ENCODE results near the gene PEX11A. TPM values are rescaled to one million over a fixed set of nuclear protein-coding genes. Genes with fewer than 3 reads are reported as not detected.

The PEX11A gene
- total RNA-seq, 2 experiments from 2014 or later = 1.6 to 2.2 TPM

DNA sequence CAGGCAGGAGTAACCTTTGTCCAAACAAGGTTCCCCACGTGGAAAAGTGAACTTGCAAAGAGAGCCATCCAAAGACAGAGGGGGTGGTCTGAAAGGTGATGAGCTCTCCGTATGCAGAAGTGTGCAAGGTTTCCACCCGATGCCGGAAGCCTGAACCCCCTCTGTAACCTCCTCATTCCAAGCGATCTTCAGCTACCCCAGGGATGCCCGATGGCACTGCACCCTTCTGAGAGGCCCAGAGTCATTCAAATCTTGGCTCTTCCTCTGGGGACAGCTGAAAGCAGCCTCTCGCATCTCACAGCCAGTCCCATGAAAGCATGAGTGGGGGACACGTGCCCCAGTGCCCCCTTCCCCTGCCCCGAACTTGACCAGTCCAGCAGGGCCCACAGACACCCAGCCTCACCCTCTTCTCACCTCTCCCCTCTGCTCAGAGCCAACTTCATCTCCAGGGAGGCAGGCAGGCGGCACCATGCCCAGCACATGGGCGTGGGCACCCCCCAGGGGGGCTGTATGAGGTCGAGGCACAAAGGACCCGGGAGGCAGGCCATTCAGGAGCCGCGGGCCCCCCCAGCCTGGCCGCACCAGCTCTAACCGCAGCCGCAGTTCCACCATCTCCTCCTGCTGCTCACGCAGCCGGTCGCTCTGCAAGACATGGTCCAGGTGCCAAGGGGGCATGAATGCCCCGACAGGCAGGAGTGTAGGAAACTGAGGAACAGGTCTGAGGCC is 44.0 kb downstream of the PEX11A start:
- no peak for DNase-seq
- Mint-ChIP-seq H3K4me1 (no peaks in the 10 kb centered on the region), H3K36me3 (no peaks in the 10 kb centered on the region), H3K9me3 (ENCODE audit: low read depth) (no peaks in the 10 kb centered on the region), H3K27ac (no peak overlapping the region), H3K4me3 (no peak overlapping the region), H3K27me3 (no peaks in the 10 kb centered on the region)
- no peak for ATAC-seq
- CTCF ChIA-PET = interaction anchor here (0.7 to 0.9 kb wide), 3 partner anchors 12 to 72 kb away, joined by 3 read pairs; partner anchors contain the start of gene TICRR

DNA sequence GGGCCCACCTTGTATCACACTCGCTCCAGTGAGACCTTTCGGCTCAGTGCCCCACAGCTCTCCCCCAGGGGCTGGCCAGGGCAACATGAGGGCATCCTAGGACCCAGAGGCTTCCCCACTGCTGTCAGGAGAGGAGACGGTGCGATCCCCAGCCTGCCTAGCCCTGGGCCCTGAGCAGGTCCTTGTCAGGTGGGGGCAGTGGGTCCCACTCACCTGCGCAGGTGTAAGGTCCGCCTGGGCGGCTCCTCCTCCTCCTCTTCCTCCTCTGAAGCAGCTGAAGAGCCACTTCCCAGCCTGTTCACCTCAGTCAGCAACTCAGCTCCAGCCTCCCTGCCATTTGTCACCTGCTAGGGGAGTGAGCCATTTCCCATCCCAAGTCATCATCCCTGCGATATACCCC is 44.9 kb downstream of the PEX11A start:
- Mint-ChIP-seq H3K9me3 (ENCODE audit: low read depth) (no peaks in the 10 kb centered on the region), H3K4me1 (no peaks in the 10 kb centered on the region), H3K27ac (no peak overlapping the region), H3K36me3 (no peaks in the 10 kb centered on the region), H3K27me3 (no peaks in the 10 kb centered on the region), H3K4me3 (no peak overlapping the region)
- DNase-seq (no peak), ATAC-seq (no peak)
- CTCF ChIA-PET = interaction anchor here (0.7 to 0.9 kb wide), 3 partner anchors 12 to 71 kb away, joined by 3 read pairs; partner anchors contain the start of gene TICRR

DNA sequence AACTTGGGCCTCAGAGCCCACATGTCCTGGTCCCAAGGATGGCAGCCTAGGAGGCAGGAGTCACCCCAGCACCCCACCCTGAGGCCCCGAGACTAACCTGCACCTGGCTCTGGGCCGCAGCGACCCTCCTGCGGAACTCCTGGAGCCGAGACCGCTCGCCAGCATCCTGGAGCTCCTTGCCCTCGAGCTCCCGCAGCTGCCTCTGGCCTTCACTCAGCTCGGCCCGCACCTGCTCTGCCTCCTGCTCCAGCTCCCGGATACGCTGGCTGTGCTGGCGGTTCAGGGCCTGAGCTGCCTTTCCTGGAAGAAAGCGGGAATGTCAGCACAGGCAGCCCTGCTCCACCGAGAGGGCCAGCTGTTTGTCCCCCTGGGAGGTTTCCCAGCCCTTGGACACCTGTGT is 48.4 kb downstream of the PEX11A start:
- Mint-ChIP-seq H3K36me3 (no peaks in the 10 kb centered on the region), H3K9me3 (ENCODE audit: low read depth) (no peaks in the 10 kb centered on the region), H3K27me3 (no peaks in the 10 kb centered on the region), H3K27ac (no peak overlapping the region), H3K4me1 (no peaks in the 10 kb centered on the region), H3K4me3 (no peak overlapping the region)
- CTCF ChIA-PET = no interaction called here
- DNase-seq (no peak), ATAC-seq (no peak)

DNA sequence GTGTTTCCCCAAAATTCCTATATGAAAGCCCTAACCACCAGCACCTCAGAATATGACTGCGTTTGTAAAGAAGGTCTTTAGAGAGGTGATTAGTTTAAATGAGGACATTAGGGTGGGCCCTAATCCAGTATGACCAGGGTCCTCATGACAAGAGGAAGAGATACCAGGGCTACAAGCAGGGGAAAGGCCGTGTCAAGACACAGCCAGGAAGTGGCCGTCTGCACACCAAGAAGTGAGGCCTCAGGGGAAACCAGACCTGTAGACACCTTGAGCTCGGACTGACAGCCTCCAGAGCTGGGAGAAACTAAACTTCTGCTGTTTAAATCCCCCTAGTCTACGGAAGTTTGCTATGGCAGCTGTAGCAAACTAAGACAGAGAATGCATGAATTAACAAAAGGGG is 49.5 kb downstream of the PEX11A start:
- Mint-ChIP-seq H3K36me3 (no peaks in the 10 kb centered on the region), H3K4me1 (no peaks in the 10 kb centered on the region), H3K27me3 (no peaks in the 10 kb centered on the region), H3K27ac (no peak overlapping the region), H3K9me3 (ENCODE audit: low read depth) (no peaks in the 10 kb centered on the region), H3K4me3 (no peak overlapping the region)
- DNase-seq = no peak
- CTCF ChIA-PET = no interaction called here
- ATAC-seq = no peak

GRCh38 chr15:89640245-89640644 is 50.3 kb downstream of the PEX11A start:
- ATAC-seq = no peak
- H3K27me3 Mint-ChIP-seq = no peaks in the 10 kb centered on the region
- no peak overlapping the region for H3K27ac Mint-ChIP-seq
- H3K4me1 Mint-ChIP-seq = no peaks in the 10 kb centered on the region
- CTCF ChIA-PET = no interaction called here
- H3K36me3 Mint-ChIP-seq = no peaks in the 10 kb centered on the region
- H3K9me3 Mint-ChIP-seq (ENCODE audit: low read depth) = no peaks in the 10 kb centered on the region
- H3K4me3 Mint-ChIP-seq = no peak overlapping the region
- DNase-seq = no peak

DNA sequence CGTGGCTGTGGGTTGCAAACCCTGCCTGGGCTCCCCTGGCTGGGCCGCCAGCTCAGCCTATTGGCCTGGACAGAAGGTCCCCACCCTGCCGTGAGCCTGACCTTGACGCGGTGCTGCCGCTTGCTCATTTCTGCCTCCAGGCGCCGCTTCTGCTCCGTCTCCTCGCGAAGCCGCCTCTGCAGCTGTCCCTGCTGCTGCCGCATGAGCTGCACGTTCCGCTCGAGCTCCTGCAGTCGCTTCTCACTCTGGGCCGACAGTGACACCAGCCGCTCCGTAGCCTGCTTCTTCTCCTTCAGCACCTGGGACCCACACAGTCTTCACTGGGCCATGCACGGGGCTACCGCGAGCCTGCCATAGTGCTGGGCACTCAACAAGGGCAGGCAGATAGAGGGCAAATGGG is 57.0 kb downstream of the PEX11A start:
- Mint-ChIP-seq H3K27me3 (no peaks in the 10 kb centered on the region), H3K4me3 (no peak overlapping the region), H3K4me1 (no peaks in the 10 kb centered on the region), H3K36me3 (peaks cover 34% of the 10 kb centered on the region), H3K9me3 (ENCODE audit: low read depth) (no peaks in the 10 kb centered on the region), H3K27ac (no peak overlapping the region)
- no peak for ATAC-seq
- CTCF ChIA-PET = no interaction called here
- peak; percentile 26 for DNase-seq

DNA sequence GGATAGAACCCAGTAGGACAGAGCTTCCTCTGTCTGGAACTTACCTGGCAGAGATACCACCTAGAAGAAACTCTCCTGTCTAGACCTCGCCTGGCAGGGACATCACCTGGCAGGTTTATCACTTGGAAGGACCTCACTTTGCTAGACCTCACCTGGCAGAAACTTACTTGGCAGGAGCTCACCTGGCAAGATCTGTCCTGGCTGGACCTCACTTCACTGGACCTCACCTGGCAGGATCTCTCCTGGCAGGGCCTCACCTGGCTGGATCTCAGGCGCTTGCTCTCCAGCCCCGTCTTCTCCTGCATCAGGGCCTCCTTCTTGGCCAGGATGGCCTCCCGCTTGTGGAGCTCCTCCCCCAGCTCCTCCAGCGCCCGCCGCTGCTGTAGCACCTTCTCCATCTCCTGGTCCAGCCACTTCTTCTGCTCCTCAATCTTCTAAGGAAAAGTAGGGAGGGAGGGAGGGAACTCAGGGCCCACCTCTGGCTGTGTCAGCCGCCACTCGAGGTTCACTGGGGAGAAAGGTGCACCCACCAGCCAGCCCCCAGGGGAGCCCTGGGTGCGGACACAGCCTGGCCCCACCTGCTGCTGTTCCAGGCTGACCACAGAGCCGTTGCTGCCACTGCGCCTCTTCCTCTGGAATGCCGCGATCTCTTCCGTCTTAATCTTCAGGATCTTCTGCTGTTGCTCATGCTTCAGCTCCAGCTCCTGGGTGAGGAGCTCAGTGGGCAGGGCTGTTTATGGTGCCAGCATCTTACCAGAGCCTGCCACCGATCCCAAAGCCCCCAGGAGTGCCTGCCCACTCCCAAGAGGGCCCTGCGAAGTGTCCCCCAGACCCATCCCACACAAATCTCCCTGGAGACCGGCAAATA is 57.8 kb downstream of the PEX11A start:
- CTCF ChIA-PET = no interaction called here
- DNase-seq = no peak
- no peak for ATAC-seq

DNA sequence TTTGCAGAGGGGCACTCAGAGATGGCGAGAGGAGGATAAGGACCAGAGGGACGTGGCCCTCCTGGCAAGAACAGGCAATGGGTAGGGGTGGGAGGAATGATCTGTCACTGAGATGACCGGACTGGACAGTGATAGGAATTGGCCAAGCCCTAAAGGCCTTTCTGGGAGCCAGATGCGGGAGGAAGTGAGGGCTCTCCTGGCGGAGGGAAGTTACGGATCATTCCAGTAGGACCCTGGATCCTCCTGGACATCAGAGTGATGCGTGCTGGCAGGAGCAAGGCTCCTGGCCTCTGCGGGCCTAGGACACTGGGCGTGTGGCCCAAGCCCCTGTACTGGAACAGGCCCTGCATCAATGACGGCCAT is 58.7 kb downstream of the PEX11A start:
- no peak for ATAC-seq
- no peaks in the 10 kb centered on the region for H3K4me1 Mint-ChIP-seq
- no peaks in the 10 kb centered on the region for H3K27me3 Mint-ChIP-seq
- peak; percentile 36 for DNase-seq
- H3K36me3 Mint-ChIP-seq = peaks cover 39% of the 10 kb centered on the region
- CTCF ChIA-PET = no interaction called here
- no peaks in the 10 kb centered on the region for H3K9me3 Mint-ChIP-seq (ENCODE audit: low read depth)
- no peak overlapping the region for H3K27ac Mint-ChIP-seq
- no peak overlapping the region for H3K4me3 Mint-ChIP-seq

More for the DNA sequence above, 57.8 kb downstream of the PEX11A start:
- no peaks in the 10 kb centered on the region for H3K4me1 Mint-ChIP-seq
- peaks cover 38% of the 10 kb centered on the region for H3K36me3 Mint-ChIP-seq
- H3K27ac Mint-ChIP-seq = no peak overlapping the region
- no peaks in the 10 kb centered on the region for H3K9me3 Mint-ChIP-seq (ENCODE audit: low read depth)
- H3K4me3 Mint-ChIP-seq = no peak overlapping the region
- H3K27me3 Mint-ChIP-seq = no peaks in the 10 kb centered on the region

Other genes with a start within 250 kb of the PEX11A start
- gene RHCG, start 194.2 kb downstream of the PEX11A start, total RNA-seq = not detected
- gene TICRR, start 115.3 kb downstream of the PEX11A start, total RNA-seq = 10 to 100 TPM; 30.8 to 35.5 TPM
- 1 to 10 TPM in 1 of 2 experiments, under 1 TPM in 1; 0.55 to 2.5 TPM for gene KIF7, start 35.3 kb downstream of the PEX11A start, total RNA-seq
- gene PLIN1, start 11.4 kb downstream of the PEX11A start, total RNA-seq = under 1 TPM in 1 of 2 experiments, not detected in 1; 0.12 TPM
- gene WDR93, start 57 bp upstream of the PEX11A start, total RNA-seq = not detected
- 1 to 10 TPM; 3.1 to 5.1 TPM for gene MESP1, start 60.5 kb upstream of the PEX11A start, total RNA-seq
- gene MESP2, start 85.6 kb upstream of the PEX11A start, total RNA-seq = not detected
- under 1 TPM; 0.68 to 0.76 TPM for gene ANPEP, start 124.1 kb upstream of the PEX11A start, total RNA-seq
- gene AP3S2, start 203.2 kb upstream of the PEX11A start, total RNA-seq = 10 to 100 TPM; 22.2 to 26.5 TPM
- gene ARPIN, start 222.2 kb upstream of the PEX11A start, total RNA-seq = not detected